Hematopoietic multipotent progenitor cell treated with erythropoietin and hydrocortisone succinate and interleukin-3 and kit ligand, for 17 days (in vitro differentiated cells): ENCODE measurements around the gene SLC45A2.
"Not testable (repeated sequence)": the region's sequence is repeated elsewhere in the genome, so short reads cannot be mapped to it uniquely, and the experiment has no call there.

Experiments used
- DNase-seq: peaks from one replicate; pipeline ENCODE4 v3.0.0-alpha.2; 2015; ENCODE audit warnings: low spot score

SLC45A2 gene

GRCh38 chr5:33966805-33967204 lies 17.7 kb downstream of the SLC45A2 start:
- no peak for DNase-seq

GRCh38 chr5:33964132-33964700 lies 20.3 kb downstream of the SLC45A2 start:
- no peak for DNase-seq

DNA sequence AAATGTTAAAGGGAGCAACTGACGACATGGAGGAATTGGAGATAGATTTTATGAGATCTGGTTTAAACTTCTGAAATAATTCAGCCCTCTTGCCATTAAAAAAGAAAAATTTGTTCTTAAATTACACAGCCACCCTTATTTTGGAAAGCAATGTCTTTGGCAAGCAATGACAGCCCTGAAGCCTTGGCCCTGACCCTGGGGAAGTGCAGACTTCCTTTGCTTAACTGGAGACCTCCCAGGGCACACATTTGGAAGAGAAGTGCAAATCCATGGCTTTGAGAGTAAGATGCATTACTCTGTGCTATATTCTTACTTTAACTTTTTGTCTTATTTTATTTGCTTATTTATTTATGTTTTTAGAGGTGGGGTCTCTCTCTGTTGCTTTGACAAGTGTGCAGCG lies 26.3 kb downstream of the SLC45A2 start:
- DNase-seq: no peak

DNA sequence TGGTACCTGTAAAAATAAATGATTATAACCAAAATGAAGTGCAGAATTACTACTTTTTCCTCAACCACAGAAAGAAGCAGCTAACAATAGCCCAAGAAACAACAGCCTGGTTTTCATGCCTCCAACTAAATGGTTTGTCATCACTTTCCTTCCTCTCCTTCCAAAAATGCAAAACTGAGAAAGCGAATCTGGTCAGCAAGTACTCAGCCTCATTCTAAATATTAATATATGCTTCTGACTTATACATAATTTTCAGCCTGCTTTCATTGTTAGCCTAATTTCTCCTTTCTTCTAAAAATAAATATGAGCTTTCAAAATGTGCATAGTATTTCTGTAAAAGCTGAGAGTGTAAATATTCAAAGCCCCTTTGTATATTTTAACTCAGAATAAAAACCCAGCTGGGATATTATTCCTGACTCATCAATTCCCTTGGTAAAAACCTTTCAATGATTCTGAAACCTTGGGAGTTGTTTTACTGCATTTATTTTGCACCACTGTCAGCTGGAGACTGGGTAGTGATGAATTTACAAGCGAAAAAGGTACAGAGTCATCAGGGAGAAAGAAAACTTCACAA lies 26.8 kb downstream of the SLC45A2 start:
- no peak for DNase-seq

DNA sequence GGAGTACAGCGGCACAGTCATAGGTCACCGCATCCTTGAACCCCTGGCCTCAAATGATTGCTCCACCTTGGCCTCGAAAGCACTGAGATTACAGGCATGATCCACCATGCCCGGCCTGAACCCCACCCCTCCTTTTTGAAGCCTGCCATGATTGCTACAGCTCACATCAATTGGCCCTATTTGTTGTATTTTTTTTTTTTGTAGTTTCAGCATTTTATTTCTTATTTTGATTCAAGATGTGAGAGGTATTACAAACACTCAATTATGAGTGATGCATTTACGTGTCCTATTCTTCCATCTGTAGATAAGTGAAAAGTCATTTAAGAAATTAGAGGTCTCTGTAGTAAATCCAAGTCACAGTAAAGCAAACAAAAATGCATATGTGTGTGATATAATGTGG lies 32.3 kb downstream of the SLC45A2 start:
- DNase-seq: not testable (repeated sequence)

GRCh38 chr5:33944543-33945132 lies 39.9 kb downstream of the SLC45A2 start:
- no peak for DNase-seq

GRCh38 chr5:33941090-33941489 lies 43.4 kb downstream of the SLC45A2 start:
- DNase-seq: no peak

GRCh38 chr5:33939556-33940262 lies 44.8 kb downstream of the SLC45A2 start:
- DNase-seq: no peak

DNA sequence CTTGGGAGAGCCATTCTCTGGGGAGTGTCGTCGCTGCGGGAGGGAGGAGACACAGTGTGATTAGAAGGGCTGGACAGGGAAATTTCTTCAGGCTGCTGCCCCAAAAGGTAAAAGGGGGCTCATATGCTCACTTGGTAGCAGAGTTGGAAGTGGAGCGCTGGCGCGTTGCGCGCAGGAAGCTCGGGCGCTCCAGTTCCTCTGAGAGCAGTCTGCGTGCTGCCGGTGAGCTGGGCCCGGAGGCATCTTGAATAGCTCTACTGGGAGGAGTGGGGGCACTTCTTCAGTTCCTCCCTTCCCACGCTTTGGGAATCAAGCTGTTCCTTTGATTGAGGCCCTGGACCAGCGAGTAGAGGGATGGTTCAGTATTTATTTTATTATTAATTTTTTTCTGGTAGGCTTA lies 45.6 kb downstream of the SLC45A2 start:
- no peak for DNase-seq

DNA sequence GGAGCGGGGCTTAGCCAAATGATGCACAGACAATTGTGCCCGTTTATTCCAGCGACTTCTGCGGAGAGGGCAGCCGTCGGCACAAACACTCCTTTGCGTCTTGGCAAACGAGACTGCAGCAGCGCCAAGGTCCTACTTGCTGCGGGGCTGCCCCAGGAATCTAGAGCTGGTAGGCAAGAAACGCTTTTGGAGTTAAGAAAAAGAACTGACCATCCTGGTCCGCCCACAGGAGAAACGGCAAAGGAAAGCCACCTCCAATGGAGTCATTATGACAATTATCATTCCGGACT lies 46.0 kb downstream of the SLC45A2 start:
- DNase-seq: no peak

DNA sequence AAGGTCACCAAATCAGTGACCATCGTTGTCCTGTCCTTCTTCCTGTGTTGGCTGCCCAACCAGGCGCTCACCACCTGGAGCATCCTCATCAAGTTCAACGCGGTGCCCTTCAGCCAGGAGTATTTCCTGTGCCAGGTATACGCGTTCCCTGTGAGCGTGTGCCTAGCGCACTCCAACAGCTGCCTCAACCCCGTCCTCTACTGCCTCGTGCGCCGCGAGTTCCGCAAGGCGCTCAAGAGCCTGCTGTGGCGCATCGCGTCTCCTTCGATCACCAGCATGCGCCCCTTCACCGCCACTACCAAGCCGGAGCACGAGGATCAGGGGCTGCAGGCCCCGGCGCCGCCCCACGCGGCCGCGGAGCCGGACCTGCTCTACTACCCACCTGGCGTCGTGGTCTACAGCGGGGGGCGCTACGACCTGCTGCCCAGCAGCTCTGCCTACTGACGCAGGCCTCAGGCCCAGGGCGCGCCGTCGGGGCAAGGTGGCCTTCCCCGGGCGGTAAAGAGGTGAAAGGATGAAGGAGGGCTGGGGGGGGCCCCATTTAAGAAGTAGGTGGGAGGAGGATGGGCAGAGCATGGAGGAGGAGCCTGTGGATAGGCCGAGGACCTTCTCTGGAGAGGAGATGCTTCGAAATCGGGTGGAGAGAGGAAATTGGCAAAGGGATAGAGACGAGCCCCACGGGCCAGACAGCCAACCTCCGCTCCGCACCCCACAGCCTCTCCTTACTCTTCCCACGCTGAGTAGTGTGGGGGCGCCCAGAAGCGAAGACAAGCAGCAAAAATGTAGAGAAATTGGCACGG lies 46.6 kb downstream of the SLC45A2 start:
- DNase-seq: no peak

DNA sequence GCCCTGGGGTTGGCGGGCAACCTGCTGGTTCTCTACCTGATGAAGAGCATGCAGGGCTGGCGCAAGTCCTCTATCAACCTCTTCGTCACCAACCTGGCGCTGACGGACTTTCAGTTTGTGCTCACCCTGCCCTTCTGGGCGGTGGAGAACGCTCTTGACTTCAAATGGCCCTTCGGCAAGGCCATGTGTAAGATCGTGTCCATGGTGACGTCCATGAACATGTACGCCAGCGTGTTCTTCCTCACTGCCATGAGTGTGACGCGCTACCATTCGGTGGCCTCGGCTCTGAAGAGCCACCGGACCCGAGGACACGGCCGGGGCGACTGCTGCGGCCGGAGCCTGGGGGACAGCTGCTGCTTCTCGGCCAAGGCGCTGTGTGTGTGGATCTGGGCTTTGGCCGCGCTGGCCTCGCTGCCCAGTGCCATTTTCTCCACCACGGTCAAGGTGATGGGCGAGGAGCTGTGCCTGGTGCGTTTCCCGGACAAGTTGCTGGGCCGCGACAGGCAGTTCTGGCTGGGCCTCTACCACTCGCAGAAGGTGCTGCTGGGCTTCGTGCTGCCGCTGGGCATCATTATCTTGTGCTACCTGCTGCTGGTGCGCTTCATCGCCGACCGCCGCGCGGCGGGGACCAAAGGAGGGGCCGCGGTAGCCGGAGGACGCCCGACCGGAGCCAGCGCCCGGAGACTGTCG lies 47.3 kb downstream of the SLC45A2 start:
- no peak for DNase-seq

DNA sequence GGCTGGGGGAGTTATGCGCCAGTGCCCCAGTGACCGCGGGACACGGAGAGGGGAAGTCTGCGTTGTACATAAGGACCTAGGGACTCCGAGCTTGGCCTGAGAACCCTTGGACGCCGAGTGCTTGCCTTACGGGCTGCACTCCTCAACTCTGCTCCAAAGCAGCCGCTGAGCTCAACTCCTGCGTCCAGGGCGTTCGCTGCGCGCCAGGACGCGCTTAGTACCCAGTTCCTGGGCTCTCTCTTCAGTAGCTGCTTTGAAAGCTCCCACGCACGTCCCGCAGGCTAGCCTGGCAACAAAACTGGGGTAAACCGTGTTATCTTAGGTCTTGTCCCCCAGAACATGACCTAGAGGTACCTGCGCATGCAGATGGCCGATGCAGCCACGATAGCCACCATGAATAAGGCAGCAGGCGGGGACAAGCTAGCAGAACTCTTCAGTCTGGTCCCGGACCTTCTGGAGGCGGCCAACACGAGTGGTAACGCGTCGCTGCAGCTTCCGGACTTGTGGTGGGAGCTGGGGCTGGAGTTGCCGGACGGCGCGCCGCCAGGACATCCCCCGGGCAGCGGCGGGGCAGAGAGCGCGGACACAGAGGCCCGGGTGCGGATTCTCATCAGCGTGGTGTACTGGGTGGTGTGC lies 48.0 kb downstream of the SLC45A2 start, which contains the start of gene RXFP3:
RXFP3 (plus strand) TSS at position 6 of the 636 bp plus-strand sequence; CDS start at position 361, 355 bp downstream.
- no peak for DNase-seq

- no peak for DNase-seq
Measured at GRCh38 chr5:33936004-33936380, 48.5 kb downstream of the SLC45A2 start.

DNA sequence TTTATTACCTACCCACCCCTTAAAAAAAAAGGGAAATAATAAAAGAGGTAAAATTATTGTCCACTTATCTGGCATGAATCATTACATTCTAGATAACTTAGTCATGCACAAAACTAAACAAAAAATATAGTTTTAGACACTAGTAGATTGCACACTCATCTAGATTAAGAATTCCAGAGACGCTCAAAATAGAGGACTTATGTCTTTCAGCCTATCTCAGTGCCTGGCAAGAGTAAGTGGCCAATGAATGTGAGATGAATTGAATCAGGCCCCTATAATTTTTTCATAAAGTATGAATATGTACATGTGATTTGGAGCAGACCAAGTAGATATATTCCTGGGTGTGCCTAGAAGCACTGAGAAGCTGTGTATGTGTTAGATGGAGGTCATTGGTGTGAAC lies 50.3 kb downstream of the SLC45A2 start:
- no peak for DNase-seq

- DNase-seq: no peak
Measured at GRCh38 chr5:33933723-33934169, 50.7 kb downstream of the SLC45A2 start.

- DNase-seq: no peak
Measured at GRCh38 chr5:33931136-33931535, 53.4 kb downstream of the SLC45A2 start.

GRCh38 chr5:33929925-33930690 lies 54.4 kb downstream of the SLC45A2 start:
- no peak for DNase-seq

GRCh38 chr5:33928283-33928682 lies 56.2 kb downstream of the SLC45A2 start:
- no peak for DNase-seq

GRCh38 chr5:33927685-33928084 lies 56.8 kb downstream of the SLC45A2 start:
- DNase-seq: no peak

- no peak for DNase-seq
Measured at GRCh38 chr5:33925278-33925677, 59.2 kb downstream of the SLC45A2 start.
